ENCODE data around the gene CTNNA3. TPM values are rescaled to one million over a fixed set of nuclear protein-coding genes. Genes with fewer than 3 reads are reported as not detected.

Gene CTNNA3
- total and polyA plus RNA-seq, 3 donors from 2014 or later: 17.8 to 19.4 (median 18.3) TPM

DNA sequence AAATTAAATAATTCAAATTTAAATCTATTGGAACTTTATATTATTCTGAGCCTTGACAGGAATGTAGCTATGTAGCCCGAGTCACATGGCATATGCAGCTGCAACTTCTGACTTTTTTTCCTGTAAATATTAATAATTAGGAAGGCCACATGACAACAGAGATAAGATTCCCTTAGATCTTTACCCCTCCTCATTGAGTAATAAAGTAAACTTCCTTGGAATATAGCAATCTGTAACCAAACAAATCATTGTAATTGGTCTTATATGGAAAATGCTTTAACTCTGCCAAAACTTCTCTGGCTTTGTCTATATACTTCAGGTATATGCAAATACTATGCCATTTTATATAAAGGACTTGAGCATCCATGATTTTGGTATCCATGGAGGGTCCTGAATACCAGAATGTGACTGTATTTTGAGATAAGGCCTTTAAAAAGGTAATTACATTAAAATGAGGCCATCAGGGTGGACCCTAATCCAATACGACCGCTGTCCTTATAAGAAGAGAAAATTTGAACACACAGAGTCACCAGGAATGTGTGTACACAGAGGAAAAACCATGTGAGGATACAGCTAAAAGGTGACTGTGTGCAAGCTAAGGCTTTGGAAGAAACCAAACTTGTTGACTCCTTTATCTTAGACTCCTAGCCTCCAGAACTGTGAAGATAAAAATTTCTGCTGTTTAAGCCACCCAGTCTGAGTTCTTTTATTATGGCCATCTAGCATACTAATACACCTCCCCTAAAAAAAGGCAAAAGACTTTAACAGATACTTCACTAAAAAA is 222.0 kb downstream of the CTNNA3 start:
- Histone ChIP-seq H3K27ac (no peak overlapping the region), H3K36me3 (ENCODE audit: low read depth, missing control alignments) (no peaks in the 10 kb centered on the region), H3K4me3 (no peak overlapping the region), H3K4me1 (no peaks in the 10 kb centered on the region), H3K27me3 (no peaks in the 10 kb centered on the region), H3K9me3 (no peaks in the 10 kb centered on the region)
- 75 to 78% methylated on average over 3 of the region's 3 CpGs for WGBS, 2 donors
- DNase-seq: no peak
- intact Hi-C loops (cut with DNase I; ENCODE audit: low total_unique reads): no loop called here
- TF ChIP-seq CTCF (IDR thresholded peaks at IDR 0.05) (no peak), POLR2A (IDR thresholded peaks at IDR 0.05) (no peak)

GRCh38 chr10:67471022-67471421 is 225.0 kb downstream of the CTNNA3 start:
- no peak overlapping the region for H3K27ac ChIP-seq
- no peaks in the 10 kb centered on the region for H3K4me1 ChIP-seq
- no peak for TF ChIP-seq CTCF (IDR thresholded peaks at IDR 0.05)
- intact Hi-C loops (cut with DNase I; ENCODE audit: low total_unique reads): no loop called here
- no peak for DNase-seq
- peak overlapping the region in 1 of 2 donors; percentile 12 for H3K4me3 ChIP-seq
- WGBS, 2 donors: 61 to 62% methylated on average over 3 of the region's 3 CpGs
- no peaks in the 10 kb centered on the region for H3K9me3 ChIP-seq
- H3K36me3 ChIP-seq (ENCODE audit: low read depth, missing control alignments): no peaks in the 10 kb centered on the region
- no peaks in the 10 kb centered on the region for H3K27me3 ChIP-seq

- DNase-seq: no peak
- 78 to 90% methylated on average over 3 of the region's 3 CpGs for WGBS, 2 donors
- TF ChIP-seq POLR2A (IDR thresholded peaks at IDR 0.05) (no peak), CTCF (IDR thresholded peaks at IDR 0.05) (no peak)
- Histone ChIP-seq H3K4me3 (no peak overlapping the region), H3K4me1 (no peaks in the 10 kb centered on the region), H3K36me3 (ENCODE audit: low read depth, missing control alignments) (no peaks in the 10 kb centered on the region), H3K9me3 (no peaks in the 10 kb centered on the region), H3K27me3 (no peaks in the 10 kb centered on the region), H3K27ac (no peak overlapping the region)
- intact Hi-C loops (cut with DNase I; ENCODE audit: low total_unique reads): no loop called here
These were observed 231.7 kb downstream of the CTNNA3 start for GRCh38 chr10:67464278-67464677.

- H3K27me3 ChIP-seq: no peaks in the 10 kb centered on the region
- H3K36me3 ChIP-seq (ENCODE audit: low read depth, missing control alignments): no peaks in the 10 kb centered on the region
- intact Hi-C loops (cut with DNase I; ENCODE audit: low total_unique reads): no loop called here
- H3K4me1 ChIP-seq: no peaks in the 10 kb centered on the region
- H3K4me3 ChIP-seq: no peak overlapping the region
- no peak overlapping the region for H3K27ac ChIP-seq
- 43 to 63% methylated on average over 1 of the region's 1 CpG for WGBS, 2 donors
- TF ChIP-seq POLR2A (IDR thresholded peaks at IDR 0.05): no peak
- TF ChIP-seq CTCF (IDR thresholded peaks at IDR 0.05): no peak
- no peak for DNase-seq
- no peaks in the 10 kb centered on the region for H3K9me3 ChIP-seq
These were observed 243.1 kb downstream of the CTNNA3 start for GRCh38 chr10:67452892-67453291.

All from testis (tissue), 3 donors.